SH-SY5Y (cell line): ENCODE results near the gene EXOC5.

Experiments used
- GATA2 ChIP-seq: IDR thresholded peaks from 2 replicates; pipeline ENCODE4 v1.6.1; 2011; ENCODE audit warnings: mild to moderate bottlenecking, low read depth, low read length
- GATA3 ChIP-seq: IDR thresholded peaks from 2 replicates; pipeline ENCODE4 v1.6.1; 2011; ENCODE audit warnings: low read depth, mild to moderate bottlenecking, low read length, moderate library complexity

DNA sequence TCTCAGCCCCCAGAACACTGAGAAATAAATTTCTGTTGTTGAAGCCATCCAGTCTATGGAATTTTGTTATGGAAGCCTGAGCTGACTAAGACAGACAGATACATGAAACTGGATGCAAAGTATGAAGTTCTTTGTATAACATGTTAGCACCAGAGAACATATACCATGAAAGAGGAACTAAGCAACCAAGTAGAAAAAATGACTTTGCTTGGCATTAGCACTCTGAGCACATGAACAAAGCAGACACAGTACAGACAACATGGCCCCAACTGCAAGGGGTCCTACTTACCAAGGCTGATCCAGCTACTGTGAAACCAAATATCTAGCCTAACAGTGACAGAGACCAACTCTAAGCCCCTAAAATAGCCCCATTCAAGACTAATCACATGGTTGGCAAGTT, 13.8 kb downstream of the EXOC5 start:
- TF ChIP-seq GATA3 = no peak
- no peak for TF ChIP-seq GATA2
